SK-N-MC (cell line): ENCODE results near the gene DCAF8L1.

Experiments
- DNase-seq: peaks from one replicate; pipeline ENCODE4 v3.0.0-alpha.2; 2011; ENCODE audit warnings: low read depth, low spot score
- H3K27ac ChIP-seq: fragments of 200-600 bp; sonication (generic); 2 replicates; pipeline ENCODE4 v1.5.1; 2016; ENCODE audit warnings: mixed run types
- H3K36me3 ChIP-seq: fragments of 200-600 bp; sonication (generic); 2 replicates; pipeline ENCODE4 v1.6.1; 2017; ENCODE audit warnings: antibody characterized with exemption, low read length, mixed read lengths; ENCODE audit not compliant: insufficient read depth
- H3K4me3 ChIP-seq: fragments of 200-600 bp; sonication (generic); 2 replicates; pipeline ENCODE4 v1.5.1; 2016
- H3K9ac ChIP-seq: fragments of 200-600 bp; sonication (generic); 2 replicates; pipeline ENCODE4 v1.8.0; 2017; ENCODE audit warnings: mixed run types, mixed read lengths; ENCODE audit not compliant: insufficient read length
- H3K9me3 ChIP-seq: fragments of 200-600 bp; sonication (generic); 2 replicates; pipeline ENCODE4 v1.6.1; 2017; ENCODE audit warnings: low read depth, mild to moderate bottlenecking, antibody characterized with exemption, low read length, moderate library complexity, mixed read lengths
- EZH2 ChIP-seq: fragments of 200-600 bp; sonication (generic); IDR thresholded peaks from one replicate; pipeline ENCODE4 v1.6.1; 2017; ENCODE audit warnings: antibody characterized with exemption
- FOXP2 ChIP-seq: optimal IDR thresholded peaks from 2 replicates; pipeline ENCODE3; 2011; ENCODE audit warnings: mild to moderate bottlenecking, moderate library complexity; ENCODE audit not compliant: insufficient read depth; ENCODE audit errors: extremely low read length, control extremely low read depth
- POLR2AphosphoS5 ChIP-seq: IDR thresholded peaks from 2 replicates; pipeline ENCODE4 v1.6.1; 2012; ENCODE audit warnings: mild to moderate bottlenecking, low read depth, low read length, borderline replicate concordance

Gene DCAF8L1

DNA sequence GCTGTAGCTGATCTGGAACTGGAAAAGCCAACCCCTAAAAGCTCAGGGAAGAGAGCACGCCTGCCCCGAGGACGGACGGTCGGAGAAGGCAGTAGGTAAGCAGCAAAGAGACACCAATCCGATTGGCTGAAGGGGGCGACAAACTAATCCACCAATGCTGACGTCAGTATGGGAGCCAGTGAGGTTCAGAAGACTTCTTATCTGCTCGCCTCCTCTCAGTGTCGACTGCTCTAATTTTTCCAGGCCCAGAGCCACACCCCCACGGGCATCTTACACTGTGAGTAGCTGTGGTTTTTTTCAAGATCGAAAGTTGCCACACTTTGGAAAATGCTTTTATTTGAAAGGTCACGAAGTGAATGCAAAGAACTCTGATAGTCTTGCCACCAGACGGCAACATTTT, at the start of gene DCAF8L1:
Gene DCAF8L1 (minus strand): TSS at position 101 of the 400 bp plus-strand sequence. CDS start 115 bp downstream, outside the sequence.
- Histone ChIP-seq H3K36me3 (no peaks in the 10 kb centered on the region), H3K27ac (no peak within 1 kb of the TSS), H3K9me3 (no peaks in the 10 kb centered on the region), H3K4me3 (no peak within 1 kb of the TSS), H3K9ac (no peak within 1 kb of the TSS)
- TF ChIP-seq EZH2 = no peak
- TF ChIP-seq POLR2AphosphoS5 = no peak
- TF ChIP-seq FOXP2 = no peak
- DNase-seq = no peak

DNA sequence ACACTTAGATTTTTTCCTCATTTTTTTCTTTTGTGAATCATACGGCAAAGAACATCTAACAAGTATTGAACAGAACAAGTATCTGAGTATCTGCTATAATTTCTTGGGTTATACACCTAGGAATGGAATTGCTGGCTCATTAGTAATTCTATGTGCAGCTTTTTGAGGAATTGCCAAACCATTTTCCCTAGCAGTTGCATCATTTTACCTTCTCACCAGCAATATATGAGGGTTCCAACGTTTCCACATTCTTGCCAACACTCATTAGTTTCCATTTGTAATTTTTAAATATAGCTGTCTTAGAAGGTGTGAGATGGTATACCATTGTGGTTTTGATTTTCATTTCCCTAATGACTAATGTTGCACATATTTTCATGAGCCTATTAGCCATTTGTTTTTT, 41.1 kb upstream of the DCAF8L1 start:
- H3K9me3 ChIP-seq = no peaks in the 10 kb centered on the region

DNA sequence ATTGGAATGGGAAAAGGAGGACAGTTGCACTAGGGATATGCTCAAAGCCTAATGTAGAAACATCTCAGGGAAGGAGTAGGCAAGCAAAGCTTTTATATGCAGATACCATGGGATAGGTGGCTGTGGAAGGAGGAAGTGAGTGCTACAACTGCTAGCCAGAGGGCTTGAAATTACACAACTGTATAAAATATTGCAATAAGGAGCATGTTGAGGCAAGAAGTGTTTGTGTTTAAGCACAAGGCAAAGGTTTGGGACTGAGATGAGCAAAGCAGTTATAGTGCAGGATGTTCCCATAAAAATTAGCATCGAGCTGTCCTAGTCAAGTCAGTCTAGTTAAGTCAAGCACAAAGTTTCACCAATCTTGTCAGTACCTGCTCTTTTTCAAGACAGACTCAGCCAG, 35.6 kb upstream of the DCAF8L1 start:
- no peak overlapping the region for H3K4me3 ChIP-seq
- TF ChIP-seq FOXP2 = no peak
- TF ChIP-seq POLR2AphosphoS5 = no peak
- no peak for TF ChIP-seq EZH2
- no peak overlapping the region for H3K9ac ChIP-seq
- no peaks in the 10 kb centered on the region for H3K9me3 ChIP-seq
- no peak for DNase-seq
- H3K36me3 ChIP-seq = no peaks in the 10 kb centered on the region
- H3K27ac ChIP-seq = no peak overlapping the region

More for the DNA sequence above, 41.1 kb upstream of the DCAF8L1 start:
- Histone ChIP-seq H3K27ac (no peak overlapping the region), H3K36me3 (no peaks in the 10 kb centered on the region), H3K9ac (no peak overlapping the region), H3K4me3 (no peak overlapping the region)
- DNase-seq = no peak
- TF ChIP-seq FOXP2 (no peak), EZH2 (no peak), POLR2AphosphoS5 (no peak)

DNA sequence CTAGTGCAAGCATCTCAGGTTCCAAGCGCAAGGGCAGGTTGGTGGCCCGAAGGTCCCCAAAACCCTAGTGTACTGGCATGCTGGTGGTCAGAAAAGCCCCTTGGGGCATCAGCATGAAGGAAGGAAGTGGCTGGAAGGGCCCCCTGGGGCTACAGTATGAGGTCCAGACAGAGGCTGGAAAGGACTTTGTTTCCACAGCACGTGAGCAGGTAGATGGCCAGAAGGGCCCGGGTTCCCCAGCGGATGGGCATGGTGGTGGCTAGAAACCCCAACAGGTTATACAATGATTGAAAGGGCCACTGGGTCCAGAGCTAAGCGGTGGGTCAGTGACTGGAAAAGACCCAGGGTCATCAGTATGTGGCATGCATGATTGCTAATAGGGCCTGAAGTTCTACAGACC, 34.7 kb upstream of the DCAF8L1 start:
- H3K9me3 ChIP-seq = no peaks in the 10 kb centered on the region
- no peak for DNase-seq
- H3K36me3 ChIP-seq = no peaks in the 10 kb centered on the region
- no peak for TF ChIP-seq FOXP2
- TF ChIP-seq EZH2 = no peak
- no peak for TF ChIP-seq POLR2AphosphoS5
- H3K27ac ChIP-seq = no peak overlapping the region
- no peak overlapping the region for H3K4me3 ChIP-seq
- no peak overlapping the region for H3K9ac ChIP-seq

DNA sequence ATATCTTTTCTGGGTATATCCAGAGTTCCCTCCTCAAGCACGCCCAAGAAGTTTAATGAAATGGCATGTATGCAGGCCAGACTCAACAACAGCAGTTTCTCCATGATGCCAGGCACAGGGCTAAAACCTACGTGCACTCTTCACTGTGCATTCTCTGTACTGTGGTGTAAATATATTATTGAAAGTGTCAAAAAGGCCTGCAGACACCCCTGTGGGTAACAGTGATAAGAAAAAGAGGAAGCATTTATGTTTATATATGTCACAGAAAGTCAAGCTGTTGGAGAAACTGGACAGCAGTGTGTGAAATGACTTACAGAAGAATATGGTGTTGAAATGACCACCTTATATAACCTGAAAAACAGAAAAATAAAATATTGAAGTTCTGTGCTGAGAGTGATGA, 29.6 kb upstream of the DCAF8L1 start:
- no peak overlapping the region for H3K4me3 ChIP-seq
- no peak for DNase-seq
- H3K36me3 ChIP-seq = no peaks in the 10 kb centered on the region
- TF ChIP-seq FOXP2 = no peak
- no peak for TF ChIP-seq POLR2AphosphoS5
- TF ChIP-seq EZH2 = no peak
- no peak overlapping the region for H3K27ac ChIP-seq
- H3K9ac ChIP-seq = no peak overlapping the region
- no peaks in the 10 kb centered on the region for H3K9me3 ChIP-seq

DNA sequence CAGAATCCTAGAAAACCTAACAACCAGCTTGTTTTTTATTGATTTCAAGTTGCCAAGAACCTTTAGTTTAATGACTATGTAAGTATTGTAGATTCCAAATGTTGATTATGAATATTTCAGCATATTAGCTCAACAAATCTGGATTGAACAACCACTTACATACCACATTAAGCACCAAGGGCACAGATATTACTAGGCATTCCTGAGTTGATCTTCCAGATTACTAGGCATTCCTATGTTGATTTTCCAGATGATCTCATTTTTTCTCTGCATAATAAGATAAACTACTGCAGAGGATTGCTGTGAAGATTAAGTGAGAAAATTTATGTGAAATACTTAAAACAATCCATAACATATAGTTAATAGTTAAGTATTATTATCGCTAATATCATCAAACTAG, 17.4 kb upstream of the DCAF8L1 start:
- TF ChIP-seq FOXP2 = no peak
- no peak for TF ChIP-seq EZH2
- no peak for TF ChIP-seq POLR2AphosphoS5
- DNase-seq = no peak
- H3K36me3 ChIP-seq = no peaks in the 10 kb centered on the region
- H3K27ac ChIP-seq = no peak overlapping the region
- no peak overlapping the region for H3K9ac ChIP-seq
- H3K9me3 ChIP-seq = no peaks in the 10 kb centered on the region
- H3K4me3 ChIP-seq = no peak overlapping the region

DNA sequence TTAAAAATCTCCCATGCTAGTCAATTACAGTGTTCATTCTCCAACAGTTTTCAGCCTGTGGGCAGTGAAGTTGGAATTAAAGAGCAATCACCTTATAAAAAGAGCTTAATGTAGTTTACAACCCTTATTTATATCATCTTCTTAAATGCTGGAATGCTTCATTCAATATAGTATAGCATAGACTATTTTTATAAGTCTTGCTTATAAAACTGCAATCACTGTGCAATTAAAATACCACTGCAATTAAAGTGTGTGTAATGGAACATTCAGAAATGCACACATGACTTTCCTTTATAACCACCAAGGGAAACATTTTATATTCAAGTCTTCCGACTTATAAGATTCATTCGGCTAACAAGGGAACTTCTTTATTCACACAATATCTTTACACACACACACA, 16.4 kb upstream of the DCAF8L1 start:
- Histone ChIP-seq H3K27ac (no peak overlapping the region), H3K4me3 (no peak overlapping the region), H3K9ac (no peak overlapping the region), H3K9me3 (no peaks in the 10 kb centered on the region), H3K36me3 (no peaks in the 10 kb centered on the region)
- no peak for TF ChIP-seq POLR2AphosphoS5
- TF ChIP-seq EZH2 = no peak
- no peak for TF ChIP-seq FOXP2
- DNase-seq = no peak

DNA sequence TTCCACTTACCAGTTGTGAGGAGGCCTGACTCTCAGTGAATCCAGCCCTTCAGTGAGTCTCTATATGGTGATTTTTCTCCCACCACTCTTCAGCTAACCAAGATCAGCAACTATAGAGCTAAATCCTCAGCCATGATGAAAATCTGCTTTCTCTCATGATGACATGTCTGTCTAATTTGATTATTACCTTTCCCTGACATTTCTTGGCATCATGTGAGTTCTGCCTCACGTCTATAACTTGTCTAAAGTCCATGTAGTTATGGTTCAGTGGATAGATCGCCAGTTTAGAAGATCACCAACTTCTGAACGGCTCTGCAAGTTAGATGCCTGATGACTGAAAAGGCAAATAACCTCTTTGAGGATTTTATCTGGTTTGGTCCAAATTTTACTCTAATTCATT, 14.9 kb upstream of the DCAF8L1 start:
- TF ChIP-seq EZH2 (no peak), POLR2AphosphoS5 (no peak), FOXP2 (no peak)
- no peak overlapping the region for H3K27ac ChIP-seq

DNA sequence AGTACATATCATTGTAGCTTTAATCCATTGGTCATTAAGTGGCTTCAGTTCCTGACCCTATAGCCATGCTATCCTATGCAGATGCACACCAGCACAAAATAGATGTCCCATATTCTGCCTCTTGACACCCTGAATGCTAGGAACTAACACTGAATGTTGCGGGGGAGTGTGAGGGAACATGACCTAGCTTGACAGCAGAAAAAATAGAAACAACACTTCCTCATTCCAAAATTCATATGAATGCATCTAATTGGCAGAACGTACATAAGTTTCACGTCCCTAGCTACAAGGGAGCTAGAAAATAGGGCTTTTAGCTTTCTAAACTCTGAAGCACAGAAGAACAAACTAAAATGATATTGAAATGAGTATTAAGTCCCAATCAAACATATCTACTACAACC, 14.4 kb upstream of the DCAF8L1 start:
- H3K36me3 ChIP-seq = no peaks in the 10 kb centered on the region
- no peak for DNase-seq
- TF ChIP-seq POLR2AphosphoS5 (no peak), EZH2 (no peak), FOXP2 (no peak)
- H3K4me3 ChIP-seq = no peak overlapping the region
- H3K9ac ChIP-seq = no peak overlapping the region
- H3K27ac ChIP-seq = no peak overlapping the region
- H3K9me3 ChIP-seq = no peaks in the 10 kb centered on the region

More for the DNA sequence above, 14.9 kb upstream of the DCAF8L1 start:
- DNase-seq = no peak
- Histone ChIP-seq H3K4me3 (no peak overlapping the region), H3K9ac (no peak overlapping the region), H3K36me3 (no peaks in the 10 kb centered on the region), H3K9me3 (no peaks in the 10 kb centered on the region)
